ENCODE results near the gene GPC3.
A peak's percentile ranks its signal among the peaks of the same experiment; 100 is the strongest.

GPC3 gene

DNA sequence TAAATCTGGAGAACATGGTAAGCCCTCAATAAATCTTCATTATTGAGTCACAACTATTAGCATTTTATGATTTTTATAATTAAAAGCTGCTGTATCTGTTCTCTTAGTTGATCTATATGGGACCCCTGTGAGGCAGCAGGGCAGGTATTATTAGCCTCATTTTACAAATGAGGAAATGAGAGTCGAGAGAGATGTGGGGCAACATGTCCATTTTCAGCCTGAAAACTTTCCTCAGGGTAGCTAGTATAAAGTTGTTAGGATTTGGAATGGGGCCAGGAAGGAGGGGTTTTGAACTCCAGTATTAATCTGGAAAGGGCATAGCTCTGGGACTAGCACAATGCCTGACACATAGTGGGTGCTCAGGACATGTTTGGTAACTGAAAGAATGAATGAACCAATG lies 378.4 kb downstream of the GPC3 start:
- DNase-seq (ENCODE audit: low read depth in 2 of 2) = no peak

DNA sequence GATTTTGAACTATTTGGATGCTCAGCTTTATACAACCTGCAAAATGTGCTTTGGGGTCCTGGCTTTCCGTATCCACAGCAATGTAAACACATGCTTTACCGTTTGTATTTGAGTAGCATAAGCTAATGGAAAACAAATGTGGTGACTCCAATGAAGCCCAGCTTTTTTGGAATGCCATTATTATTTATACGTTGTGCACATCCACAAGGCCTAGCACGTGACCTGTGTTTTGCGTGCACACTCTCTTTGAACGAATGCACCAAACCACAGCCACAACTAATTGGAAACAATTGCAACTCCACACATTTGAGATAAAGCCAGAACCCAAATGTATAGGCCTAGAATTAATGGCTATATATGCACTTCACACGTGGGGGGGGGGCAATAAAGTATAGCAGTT lies 380.6 kb downstream of the GPC3 start:
- DNase-seq (ENCODE audit: low read depth in 2 of 2) = peak; percentile 66 to 69

DNA sequence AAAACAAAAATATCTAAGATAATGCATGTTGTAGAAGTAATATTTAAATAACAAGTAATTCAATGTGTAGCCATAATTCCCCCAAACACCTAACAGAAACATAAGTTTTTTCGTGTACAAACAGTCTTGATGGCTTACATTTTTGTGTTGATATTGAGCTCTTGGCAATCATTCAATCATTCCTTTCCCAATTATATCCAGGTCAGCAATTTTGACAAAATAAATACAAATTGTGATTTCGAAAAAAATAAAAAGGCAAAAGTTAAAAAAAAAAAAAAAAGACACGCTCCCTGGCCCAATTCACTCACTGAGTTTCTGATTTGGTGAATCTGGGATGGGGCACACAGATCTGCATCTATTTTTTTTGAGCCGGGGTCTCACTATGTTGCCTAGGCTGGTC lies 382.5 kb downstream of the GPC3 start:
- no peak for DNase-seq (ENCODE audit: low read depth in 2 of 2)

DNA sequence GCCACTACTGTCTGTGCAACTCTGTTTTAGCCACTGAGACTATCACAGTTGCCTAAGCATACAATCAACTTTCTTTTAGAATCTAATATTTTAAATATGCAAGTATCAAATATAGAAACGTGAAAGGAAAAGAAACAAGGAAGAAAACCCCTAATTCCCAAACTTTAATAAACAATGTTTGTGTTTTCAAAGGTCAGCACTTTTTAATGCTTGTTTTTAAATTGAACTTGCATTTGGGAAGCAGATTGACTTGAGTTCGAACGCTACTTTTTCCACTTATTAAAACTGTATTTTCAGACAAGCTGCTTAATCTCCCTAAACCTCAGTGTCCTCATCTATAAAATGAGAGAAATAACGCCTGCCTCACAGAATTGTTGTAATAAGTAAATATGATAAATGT lies 384.3 kb downstream of the GPC3 start:
- DNase-seq (ENCODE audit: low read depth in 2 of 2) = no peak

DNA sequence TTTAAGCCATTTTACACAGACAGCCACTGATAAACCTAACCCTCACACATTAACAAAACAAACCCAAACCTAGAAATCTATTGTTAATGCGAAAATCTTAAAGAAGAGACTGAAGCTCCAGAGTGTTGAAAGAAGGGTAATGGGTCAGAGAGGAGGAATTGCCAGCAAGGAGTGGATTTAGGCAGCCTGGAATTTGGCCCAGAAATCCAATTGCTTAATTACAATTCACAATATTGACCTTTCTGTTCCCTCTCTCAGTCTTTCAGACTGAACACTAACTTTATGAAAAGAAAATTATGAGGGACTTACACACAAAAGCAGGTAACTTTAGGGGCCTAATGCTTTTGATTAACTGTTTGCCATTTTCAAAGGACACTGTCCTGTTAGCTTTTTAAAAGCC lies 384.9 kb downstream of the GPC3 start:
- no peak for DNase-seq (ENCODE audit: low read depth in 2 of 2)

DNA sequence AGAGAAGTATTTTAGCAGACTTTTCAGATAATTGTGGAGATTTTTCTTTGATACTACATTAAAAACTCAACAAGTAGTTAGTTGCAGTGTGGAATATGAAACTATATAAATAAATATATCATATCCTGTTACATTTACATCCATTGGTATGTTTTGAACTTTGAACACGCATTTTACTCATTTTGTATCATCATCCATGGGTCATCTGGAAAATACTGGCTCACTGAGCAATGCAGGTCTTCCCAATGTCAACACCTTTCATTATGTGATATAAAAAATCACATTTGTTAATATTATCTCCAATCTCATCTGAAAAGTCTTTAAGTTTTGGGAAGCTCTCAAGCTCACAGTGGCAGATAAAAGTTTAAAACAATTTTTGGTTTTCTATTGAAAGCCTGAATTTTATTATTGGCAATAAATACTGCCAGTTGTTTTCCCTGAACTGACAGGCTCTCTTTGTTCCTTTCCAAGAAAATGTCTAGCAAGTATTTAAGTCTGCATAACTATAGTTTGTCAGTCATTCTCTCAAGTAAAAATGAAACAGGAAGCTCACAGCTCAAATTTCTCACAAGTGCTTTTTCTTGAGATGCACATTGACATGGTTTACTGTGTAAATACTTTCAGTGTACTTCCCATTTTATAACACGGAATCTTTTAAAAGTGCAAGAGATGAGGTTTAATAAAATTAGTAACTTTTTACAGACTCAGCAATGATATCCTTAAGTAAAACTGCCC lies 386.6 kb downstream of the GPC3 start:
- no peak for DNase-seq (ENCODE audit: low read depth in 2 of 2)

DNA sequence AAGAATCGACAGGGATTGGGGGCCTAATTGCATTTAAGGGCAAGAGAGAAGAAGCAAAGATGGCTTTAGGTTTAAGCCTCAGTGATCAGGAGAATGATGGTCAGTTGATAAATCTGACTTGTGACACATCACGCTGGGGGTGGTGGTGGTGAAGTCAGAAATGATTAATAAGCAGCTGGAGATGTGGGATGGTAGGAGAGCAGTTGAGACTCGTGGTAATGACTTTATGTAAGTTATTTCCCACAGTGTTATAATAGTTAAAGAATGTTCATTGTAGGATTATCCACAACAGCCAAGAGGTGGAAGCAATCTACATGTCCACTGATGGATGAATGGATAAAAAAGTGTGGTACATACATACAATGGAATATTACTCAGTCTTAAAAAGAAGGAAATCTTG lies 391.2 kb downstream of the GPC3 start:
- DNase-seq (ENCODE audit: low read depth in 2 of 2) = no peak

DNA sequence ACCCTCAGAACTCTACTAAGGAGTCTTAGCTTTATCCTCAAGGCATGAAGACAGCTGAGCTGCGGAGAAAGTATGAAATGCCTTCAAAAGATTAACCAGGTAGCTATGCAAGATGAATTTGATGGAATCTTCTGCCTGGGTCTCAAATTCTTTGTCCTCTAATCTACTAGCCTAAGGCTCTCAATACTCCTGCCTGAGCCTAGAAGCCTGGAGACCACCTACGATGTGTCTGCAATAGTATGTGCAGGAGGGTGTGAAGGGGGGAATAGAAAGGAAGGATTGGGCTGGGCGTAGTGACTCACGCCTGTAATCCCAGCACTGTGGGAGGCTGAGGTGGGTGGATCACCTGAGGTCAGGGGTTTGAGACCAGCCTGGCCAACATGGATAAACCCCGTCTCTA lies 391.9 kb downstream of the GPC3 start:
- DNase-seq (ENCODE audit: low read depth in 2 of 2) = no peak

DNA sequence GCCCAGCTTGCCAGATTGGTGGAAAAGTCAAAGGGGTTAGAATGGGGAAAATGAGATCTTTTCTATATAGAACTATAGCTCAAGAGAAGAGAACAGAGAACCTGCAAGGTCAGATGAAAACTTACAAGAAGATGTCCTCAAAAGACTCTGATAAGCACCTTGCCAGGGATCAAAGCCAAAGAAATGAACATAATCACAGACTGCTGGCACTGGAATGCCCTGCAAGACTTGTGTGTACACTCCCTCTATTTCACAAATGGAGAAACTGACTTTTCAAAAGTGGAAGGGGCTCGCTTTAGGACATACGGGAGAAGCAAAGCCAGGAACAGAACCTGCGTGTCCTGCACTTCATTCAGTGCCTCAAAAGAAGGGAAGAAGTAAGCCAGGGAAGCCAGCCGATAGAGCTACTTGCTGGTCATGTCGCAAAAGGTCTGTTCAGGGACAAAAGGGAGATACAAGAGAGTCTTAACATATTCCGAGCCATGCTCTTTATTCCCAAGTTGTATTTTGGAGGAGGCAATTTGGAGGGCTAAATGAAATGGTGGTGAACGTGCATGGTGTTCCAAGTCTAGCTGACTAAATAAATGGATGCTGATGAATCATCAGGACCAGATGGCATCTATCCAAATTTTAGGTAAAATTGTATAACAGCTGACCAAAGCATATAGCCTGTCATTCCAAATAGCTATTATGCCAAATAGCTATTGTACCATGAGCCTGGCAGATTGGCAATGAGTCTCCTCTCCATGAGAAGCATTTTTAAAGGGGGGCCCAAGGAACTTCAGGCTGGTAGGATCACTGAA lies 394.5 kb downstream of the GPC3 start:
- no peak for DNase-seq (ENCODE audit: low read depth in 2 of 2)

DNA sequence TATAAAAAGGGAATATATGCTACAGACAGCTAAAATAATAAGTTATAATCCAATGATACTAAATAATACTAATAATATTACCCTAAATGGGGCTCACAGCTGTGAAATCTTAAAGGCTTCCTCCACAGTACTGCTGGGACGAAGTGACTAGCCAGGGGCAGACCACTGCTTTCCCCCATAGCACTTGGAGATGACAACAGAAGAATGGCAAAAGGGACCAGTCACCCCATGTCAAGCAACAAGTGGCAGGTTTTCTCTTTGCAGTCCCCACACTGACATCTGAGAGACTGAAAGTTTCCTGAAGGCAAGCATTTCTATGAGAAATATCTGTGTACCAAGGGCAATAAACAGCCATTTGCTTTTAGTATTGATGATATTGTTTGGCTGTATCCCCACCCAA lies 396.6 kb downstream of the GPC3 start:
- no peak for DNase-seq (ENCODE audit: low read depth in 2 of 2)

DNA sequence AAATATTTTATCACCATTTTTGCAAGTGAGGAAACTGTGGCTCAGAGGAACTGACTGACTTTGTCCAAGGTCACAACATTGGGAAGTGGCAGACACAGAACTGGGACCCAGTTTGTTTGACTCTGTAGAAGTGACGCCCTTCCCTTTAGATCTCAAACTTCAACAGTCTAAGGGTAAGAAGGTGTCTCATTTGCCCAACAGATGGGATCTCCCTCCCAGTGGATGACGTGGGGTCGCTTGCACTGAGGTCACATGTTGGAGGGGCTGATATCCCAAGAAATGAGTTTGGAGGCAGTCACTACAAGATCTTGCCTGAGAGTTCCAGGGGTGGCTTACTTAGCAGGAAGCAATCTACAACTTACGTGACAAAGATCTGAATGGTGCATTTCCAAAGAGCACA lies 397.6 kb downstream of the GPC3 start:
- no peak for DNase-seq (ENCODE audit: low read depth in 2 of 2)

DNA sequence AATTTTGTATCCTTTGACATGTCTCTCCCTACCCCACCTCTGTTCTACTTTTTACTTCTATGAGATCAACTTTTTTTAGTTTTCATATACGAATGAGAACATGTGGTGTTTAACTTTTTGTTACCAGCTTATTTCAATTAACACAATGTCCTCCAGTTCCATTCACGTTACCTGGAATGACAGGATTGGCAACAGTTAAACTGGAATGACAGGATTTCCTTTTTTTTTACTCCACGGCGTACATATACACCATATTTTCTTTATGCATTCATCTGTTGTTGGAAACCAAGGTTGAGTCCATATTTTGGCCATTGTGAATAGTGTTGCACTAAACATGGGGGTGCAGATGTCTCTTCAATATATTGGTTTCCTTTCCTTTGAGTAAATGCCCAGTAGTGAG lies 398.3 kb downstream of the GPC3 start:
- no peak for DNase-seq (ENCODE audit: low read depth in 2 of 2)

DNA sequence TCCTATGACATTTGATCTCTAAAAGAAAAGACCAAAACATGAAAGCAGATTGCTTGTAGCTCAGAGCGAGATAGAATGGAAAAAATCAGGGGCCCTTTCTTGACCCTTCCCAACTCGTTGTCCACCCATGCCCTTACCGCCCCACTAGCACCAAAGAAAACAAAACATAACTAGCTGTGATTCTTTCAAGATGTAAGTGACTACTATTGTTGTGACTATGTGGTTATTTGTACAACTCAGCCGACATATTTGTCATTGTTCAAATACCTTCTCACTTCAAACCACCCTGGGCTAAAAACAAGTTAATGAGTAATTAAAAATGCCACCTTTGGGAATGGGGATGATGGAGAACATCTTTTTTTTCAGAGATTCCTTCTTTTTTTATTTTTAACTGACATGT lies 399.0 kb downstream of the GPC3 start:
- DNase-seq (ENCODE audit: low read depth in 2 of 2) = no peak

DNA sequence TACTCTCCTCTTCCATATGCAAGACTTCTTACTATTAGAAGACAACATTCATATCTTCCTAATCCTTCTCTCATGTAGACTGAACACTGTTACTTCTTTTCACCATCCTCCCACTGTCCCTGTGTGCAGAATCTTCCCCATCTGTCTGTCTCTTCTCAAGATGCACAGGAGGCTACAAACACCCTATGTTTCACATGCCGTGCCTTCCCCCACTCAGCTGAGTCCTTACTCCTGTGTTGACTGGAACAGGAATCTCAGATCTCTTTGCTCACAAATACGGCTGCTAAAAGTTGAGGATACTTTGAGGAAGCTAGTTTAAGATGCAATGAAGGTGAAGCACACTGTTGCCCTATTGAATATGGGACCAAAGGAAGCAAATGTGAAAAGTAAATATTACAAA lies 401.6 kb downstream of the GPC3 start:
- DNase-seq (ENCODE audit: low read depth in 2 of 2) = no peak

DNA sequence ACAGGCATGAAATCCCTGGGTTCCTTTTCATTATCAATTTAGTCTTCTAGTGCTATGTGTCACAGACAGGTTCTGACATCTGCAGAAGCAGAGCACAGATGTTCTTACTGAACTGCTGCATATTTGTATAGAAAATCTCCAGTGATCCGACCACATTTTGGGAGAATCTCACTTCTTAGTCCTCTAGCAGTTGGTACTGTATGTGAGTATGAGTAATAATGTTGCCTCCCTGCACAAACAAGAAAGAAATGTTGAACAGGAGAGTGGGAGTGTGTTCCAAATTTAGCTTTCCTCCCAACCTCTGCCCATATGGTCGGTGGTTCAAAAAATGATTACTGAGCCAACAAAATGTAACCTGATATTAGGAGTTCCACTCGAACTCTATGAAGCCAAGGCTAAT lies 404.8 kb downstream of the GPC3 start:
- peak in 1 of 2 experiments; percentile 32 for DNase-seq (ENCODE audit: low read depth in 2 of 2)

DNA sequence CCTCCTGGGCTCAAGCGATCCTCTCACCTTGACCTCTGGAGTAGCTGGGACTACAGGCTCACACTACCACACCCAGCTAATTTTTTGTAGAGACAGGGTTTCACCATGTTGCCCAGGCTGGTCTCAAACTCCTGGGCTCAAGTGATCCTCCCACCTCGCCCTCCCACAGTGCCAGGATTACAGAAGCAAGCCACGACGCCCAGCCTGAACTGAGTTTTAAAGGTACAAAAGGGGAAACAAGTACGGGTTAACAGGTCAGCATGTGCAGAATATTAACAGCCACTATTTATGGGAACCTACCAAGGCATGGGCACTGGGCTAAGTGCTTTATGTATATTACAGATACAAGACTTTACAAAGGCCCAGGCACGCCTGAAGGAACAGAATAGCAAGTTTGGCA lies 405.8 kb downstream of the GPC3 start:
- no peak for DNase-seq (ENCODE audit: low read depth in 2 of 2)

DNA sequence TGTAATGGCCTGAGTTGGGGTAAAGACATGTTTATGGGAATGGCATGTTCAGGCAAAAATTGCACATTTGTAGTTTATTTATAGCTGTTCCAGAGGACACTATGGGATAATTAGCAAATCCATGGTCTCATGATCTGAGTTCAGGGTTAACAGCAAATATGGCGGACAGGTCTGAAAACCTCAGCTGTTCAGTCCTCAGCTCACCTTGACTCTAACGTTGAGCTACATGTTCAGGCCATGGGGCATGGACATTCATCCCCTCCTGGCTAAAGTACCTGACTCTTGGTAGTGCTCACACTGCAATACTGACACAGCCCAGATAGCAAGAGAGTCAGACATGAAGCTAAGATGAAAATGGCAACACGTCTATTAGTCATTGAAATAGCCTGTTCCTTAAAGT lies 408.5 kb downstream of the GPC3 start:
- DNase-seq (ENCODE audit: low read depth in 2 of 2) = no peak

DNA sequence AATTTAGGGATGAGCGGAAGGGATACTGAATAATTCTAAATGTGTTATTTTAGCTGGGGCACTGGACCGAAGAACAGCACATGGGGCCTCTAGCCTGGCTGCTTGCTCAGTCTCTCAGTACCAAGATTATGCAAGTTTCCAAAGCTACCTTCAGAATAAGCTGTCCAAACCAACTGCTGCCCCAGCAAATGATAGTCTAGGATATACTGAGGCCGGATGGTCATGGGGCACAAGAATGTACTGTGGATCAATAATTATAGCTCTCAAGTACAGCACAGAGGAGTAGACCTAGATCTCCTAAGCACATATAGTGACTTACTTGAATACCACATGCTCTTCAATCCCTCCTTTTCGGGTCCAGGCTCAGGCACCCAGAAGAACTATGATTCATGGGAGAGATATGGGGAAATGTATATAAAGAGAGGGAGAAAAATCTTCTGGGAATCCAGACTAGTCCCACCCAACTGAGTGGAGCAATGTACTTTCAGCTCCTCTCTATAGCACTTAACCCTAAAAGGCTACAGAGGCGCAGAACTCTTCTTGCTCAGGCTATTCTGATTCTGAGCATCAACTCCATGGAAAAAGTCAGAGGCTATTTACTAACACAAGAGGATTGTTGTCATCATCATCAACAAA lies 409.8 kb downstream of the GPC3 start:
- no peak for DNase-seq (ENCODE audit: low read depth in 2 of 2)

DNA sequence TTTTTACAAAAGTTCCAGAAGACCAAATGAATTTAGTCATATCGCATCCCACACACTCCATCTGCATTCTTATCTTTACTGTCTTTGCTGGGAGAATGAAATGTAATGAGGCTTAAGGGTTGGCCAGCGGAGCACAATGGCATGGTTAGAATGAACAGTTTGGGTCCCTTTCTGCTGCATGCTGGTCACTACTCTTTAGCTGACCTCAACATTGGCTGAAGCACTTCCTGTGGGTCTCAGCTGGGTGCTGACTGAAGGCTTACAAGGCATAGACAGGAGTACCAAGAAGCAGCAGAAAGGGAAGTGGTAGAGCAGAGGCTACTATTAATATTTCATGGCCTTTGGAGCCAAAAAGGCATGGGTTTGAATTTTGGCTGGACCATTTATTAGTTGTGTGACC lies 410.7 kb downstream of the GPC3 start:
- no peak for DNase-seq (ENCODE audit: low read depth in 2 of 2)

DNA sequence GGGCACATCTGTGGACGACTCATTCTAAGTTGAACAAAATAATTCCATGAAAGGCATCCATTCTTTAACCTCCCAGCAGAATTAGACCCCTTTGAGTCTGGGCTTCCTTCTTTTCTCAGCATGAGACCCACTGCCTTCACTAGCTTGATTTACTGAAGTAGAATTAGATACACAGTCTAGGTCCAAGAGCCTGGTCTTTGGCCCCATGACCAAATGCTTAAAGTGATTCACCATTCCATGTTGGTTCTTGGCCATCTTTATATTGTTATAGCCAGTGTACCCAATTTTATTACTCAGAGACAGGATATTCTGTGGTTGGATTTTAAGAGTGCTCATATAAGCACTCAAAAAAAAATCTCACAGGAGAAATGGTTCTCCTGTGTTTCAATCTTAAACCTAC lies 414.8 kb downstream of the GPC3 start:
- no peak for DNase-seq (ENCODE audit: low read depth in 2 of 2)

DNA sequence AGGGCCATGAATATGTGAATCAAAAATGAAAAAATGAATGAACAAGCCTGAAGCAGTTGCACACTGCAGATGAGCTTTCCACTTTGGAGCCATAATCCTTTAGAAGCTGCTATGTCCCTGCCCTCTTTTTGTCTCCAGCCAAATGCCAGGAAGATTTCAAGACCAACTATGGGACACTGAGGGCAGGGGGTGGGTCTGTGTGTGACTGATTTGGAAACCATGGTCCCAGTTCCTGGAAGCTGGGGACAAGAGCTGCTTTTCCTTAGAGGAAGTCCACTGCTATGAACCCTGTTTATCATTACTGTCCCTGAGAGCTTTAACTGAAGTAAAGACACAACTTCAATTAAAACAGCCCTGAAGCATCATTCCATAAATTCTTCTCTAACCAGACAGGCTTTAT lies 416.2 kb downstream of the GPC3 start:
- no peak for DNase-seq (ENCODE audit: low read depth in 2 of 2)

DNA sequence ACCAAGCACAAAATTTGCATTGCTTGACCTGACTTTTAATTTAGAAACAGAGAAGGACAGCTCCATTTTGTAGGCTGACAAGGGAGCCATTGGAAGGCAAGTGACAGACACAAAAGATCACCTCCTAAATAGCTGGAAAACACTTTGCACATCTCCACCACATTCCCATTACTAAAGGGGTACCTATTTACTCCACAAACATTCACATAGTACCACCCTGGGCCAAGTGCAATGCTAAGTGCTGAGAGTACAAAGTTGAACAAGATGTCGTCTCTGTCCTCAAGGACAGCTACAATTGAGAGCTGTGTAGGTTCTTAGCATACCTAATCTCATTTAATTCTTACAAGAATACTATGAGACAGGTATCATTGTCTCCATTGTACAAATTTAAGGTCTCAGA lies 417.3 kb downstream of the GPC3 start:
- DNase-seq (ENCODE audit: low read depth in 2 of 2) = no peak

DNA sequence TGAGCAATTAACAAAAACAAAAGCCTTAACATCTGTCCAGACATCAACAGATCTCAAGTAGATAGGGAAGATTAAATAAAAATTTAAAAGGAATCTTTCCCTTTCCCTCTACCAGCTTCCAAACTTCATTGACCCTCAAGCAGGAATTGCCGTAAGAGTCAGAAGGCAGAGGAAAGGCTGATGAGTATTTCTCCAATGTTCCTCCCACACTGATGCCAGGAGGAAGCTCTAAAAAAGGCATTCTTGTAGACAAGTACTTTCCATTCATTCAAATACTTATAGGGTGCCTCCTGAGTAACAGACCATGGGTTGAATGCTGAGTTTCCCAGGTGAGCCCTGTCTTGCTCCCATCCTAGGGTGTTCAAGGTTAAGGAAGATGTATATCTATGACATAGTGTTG lies 418.5 kb downstream of the GPC3 start:
- DNase-seq (ENCODE audit: low read depth in 2 of 2) = no peak

All from fibroblast of skin of left quadriceps (primary cell).